ENCODE measurements around the gene INAFM1.

INAFM1 gene

DNA sequence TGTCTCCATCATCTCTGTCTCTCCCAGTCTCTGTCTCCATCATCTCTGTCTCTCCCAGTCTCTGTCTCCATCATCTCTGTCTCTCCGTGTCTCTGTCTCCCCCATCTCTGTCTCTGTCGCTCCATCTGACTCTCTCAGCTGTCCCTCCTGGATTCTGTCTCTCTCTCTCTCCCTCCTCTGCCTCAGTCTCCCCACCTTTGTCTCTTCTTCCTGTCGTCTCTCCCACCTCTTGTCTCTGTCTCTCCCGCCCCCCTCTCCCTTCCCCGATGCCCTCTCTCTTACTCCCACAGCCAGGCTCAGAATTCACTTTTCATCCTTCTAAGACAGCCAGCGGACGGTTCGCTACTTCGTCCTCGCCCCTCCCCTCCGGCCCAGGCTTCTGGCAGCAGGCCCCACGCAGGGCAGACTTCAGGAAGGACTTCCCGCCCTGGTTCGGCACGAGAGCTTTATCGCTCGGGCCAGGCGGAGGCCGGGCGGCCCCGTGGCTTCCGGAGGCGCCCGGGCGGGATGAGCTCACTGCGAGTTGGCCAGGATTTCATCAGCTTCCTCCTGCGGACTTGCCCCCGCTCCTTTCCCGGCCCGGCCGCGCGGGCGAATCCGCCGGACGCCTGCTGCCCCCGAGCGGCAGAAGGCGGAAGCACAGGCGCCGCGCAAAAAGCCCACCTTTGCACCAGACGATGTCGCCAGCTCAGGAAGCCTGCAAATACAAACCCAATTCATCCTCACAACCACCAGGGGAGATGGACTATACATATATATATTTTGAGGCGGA lies 30.7 kb upstream of the INAFM1 start (continued):
- TF ChIP-seq, protein P1, sequence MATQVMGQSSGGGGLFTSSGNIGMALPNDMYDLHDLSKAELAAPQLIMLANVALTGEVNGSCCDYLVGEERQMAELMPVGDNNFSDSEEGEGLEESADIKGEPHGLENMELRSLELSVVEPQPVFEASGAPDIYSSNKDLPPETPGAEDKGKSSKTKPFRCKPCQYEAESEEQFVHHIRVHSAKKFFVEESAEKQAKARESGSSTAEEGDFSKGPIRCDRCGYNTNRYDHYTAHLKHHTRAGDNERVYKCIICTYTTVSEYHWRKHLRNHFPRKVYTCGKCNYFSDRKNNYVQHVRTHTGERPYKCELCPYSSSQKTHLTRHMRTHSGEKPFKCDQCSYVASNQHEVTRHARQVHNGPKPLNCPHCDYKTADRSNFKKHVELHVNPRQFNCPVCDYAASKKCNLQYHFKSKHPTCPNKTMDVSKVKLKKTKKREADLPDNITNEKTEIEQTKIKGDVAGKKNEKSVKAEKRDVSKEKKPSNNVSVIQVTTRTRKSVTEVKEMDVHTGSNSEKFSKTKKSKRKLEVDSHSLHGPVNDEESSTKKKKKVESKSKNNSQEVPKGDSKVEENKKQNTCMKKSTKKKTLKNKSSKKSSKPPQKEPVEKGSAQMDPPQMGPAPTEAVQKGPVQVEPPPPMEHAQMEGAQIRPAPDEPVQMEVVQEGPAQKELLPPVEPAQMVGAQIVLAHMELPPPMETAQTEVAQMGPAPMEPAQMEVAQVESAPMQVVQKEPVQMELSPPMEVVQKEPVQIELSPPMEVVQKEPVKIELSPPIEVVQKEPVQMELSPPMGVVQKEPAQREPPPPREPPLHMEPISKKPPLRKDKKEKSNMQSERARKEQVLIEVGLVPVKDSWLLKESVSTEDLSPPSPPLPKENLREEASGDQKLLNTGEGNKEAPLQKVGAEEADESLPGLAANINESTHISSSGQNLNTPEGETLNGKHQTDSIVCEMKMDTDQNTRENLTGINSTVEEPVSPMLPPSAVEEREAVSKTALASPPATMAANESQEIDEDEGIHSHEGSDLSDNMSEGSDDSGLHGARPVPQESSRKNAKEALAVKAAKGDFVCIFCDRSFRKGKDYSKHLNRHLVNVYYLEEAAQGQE (tag by site-specific recombination; IDR thresholded peaks at IDR 0.05): no peak
- TF ChIP-seq, protein P2, sequence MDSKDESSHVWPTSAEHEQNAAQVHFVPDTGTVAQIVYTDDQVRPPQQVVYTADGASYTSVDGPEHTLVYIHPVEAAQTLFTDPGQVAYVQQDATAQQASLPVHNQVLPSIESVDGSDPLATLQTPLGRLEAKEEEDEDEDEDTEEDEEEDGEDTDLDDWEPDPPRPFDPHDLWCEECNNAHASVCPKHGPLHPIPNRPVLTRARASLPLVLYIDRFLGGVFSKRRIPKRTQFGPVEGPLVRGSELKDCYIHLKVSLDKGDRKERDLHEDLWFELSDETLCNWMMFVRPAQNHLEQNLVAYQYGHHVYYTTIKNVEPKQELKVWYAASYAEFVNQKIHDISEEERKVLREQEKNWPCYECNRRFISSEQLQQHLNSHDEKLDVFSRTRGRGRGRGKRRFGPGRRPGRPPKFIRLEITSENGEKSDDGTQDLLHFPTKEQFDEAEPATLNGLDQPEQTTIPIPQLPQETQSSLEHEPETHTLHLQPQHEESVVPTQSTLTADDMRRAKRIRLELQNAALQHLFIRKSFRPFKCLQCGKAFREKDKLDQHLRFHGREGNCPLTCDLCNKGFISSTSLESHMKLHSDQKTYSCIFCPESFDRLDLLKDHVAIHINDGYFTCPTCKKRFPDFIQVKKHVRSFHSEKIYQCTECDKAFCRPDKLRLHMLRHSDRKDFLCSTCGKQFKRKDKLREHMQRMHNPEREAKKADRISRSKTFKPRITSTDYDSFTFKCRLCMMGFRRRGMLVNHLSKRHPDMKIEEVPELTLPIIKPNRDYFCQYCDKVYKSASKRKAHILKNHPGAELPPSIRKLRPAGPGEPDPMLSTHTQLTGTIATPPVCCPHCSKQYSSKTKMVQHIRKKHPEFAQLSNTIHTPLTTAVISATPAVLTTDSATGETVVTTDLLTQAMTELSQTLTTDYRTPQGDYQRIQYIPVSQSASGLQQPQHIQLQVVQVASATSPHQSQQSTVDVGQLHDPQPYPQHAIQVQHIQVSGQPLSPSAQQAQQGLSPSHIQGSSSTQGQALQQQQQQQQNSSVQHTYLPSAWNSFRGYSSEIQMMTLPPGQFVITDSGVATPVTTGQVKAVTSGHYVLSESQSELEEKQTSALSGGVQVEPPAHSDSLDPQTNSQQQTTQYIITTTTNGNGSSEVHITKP (tag by site-specific recombination; IDR thresholded peaks at IDR 0.05): peak; percentile 62
- TF ChIP-seq ZNF274 (IDR thresholded peaks at IDR 0.05; ENCODE audit: low read length) (no peak), ZNF274 (tag by site-specific recombination; IDR thresholded peaks at IDR 0.05; ENCODE audit: borderline replicate concordance) (no peak), ZNF146 (tag by site-specific recombination; IDR thresholded peaks at IDR 0.05) (peak; percentile 50), ZNF518A (tag by site-specific recombination; conservative IDR thresholded peaks at IDR 0.05; ENCODE audit: low read depth) (0 out of 2 replicates have a peak, but pooled peaks have one; percentile 44), ZNF639 (tag by site-specific recombination; IDR thresholded peaks at IDR 0.05) (peak; percentile 83; the same call in 1 of the 2 replicates), ZFP37 (tag by site-specific recombination; IDR thresholded peaks at IDR 0.05) (peak; percentile 94), ZNF292 (tag by site-specific recombination; IDR thresholded peaks at IDR 0.05; ENCODE audit: borderline replicate concordance, low read depth) (no peak), ZBTB17 (tag by site-specific recombination; IDR thresholded peaks at IDR 0.05) (peak; percentile 90), MZF1 (tag by site-specific recombination; IDR thresholded peaks at IDR 0.05; ENCODE audit: borderline replicate concordance) (peak; percentile 46; the same call in 1 of the 2 replicates), ZNF837 (tag by site-specific recombination; IDR thresholded peaks at IDR 0.05) (no peak), ZNF48 (tag by site-specific recombination; IDR thresholded peaks at IDR 0.05) (0 out of 2 replicates have a peak, but pooled peaks have one; percentile 81), ZNF426 (tag by site-specific recombination; IDR thresholded peaks at IDR 0.05) (no peak), ZNF561 (tag by site-specific recombination; IDR thresholded peaks at IDR 0.05; ENCODE audit: borderline replicate concordance) (peak; percentile 90; the same call in 1 of the 2 replicates), ZNF133 (tag by site-specific recombination; IDR thresholded peaks at IDR 0.05) (no peak; the same call in none of the 2 replicates), ZNF248 (tag by site-specific recombination; IDR thresholded peaks at IDR 0.05) (no peak; the same call in 1 of the 2 replicates)
- TF ChIP-seq, protein P3, sequence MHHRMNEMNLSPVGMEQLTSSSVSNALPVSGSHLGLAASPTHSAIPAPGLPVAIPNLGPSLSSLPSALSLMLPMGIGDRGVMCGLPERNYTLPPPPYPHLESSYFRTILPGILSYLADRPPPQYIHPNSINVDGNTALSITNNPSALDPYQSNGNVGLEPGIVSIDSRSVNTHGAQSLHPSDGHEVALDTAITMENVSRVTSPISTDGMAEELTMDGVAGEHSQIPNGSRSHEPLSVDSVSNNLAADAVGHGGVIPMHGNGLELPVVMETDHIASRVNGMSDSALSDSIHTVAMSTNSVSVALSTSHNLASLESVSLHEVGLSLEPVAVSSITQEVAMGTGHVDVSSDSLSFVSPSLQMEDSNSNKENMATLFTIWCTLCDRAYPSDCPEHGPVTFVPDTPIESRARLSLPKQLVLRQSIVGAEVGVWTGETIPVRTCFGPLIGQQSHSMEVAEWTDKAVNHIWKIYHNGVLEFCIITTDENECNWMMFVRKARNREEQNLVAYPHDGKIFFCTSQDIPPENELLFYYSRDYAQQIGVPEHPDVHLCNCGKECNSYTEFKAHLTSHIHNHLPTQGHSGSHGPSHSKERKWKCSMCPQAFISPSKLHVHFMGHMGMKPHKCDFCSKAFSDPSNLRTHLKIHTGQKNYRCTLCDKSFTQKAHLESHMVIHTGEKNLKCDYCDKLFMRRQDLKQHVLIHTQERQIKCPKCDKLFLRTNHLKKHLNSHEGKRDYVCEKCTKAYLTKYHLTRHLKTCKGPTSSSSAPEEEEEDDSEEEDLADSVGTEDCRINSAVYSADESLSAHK (tag by site-specific recombination; IDR thresholded peaks at IDR 0.05): peak; percentile 83
- TF ChIP-seq, protein P4, sequence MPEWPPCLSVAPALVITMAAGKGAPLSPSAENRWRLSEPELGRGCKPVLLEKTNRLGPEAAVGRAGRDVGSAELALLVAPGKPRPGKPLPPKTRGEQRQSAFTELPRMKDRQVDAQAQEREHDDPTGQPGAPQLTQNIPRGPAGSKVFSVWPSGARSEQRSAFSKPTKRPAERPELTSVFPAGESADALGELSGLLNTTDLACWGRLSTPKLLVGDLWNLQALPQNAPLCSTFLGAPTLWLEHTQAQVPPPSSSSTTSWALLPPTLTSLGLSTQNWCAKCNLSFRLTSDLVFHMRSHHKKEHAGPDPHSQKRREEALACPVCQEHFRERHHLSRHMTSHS (tag by site-specific recombination; IDR thresholded peaks at IDR 0.05): no peak; the same call in 1 of the 2 replicates
